ENCODE measurements around the gene TBC1D22A.

Gene TBC1D22A

DNA sequence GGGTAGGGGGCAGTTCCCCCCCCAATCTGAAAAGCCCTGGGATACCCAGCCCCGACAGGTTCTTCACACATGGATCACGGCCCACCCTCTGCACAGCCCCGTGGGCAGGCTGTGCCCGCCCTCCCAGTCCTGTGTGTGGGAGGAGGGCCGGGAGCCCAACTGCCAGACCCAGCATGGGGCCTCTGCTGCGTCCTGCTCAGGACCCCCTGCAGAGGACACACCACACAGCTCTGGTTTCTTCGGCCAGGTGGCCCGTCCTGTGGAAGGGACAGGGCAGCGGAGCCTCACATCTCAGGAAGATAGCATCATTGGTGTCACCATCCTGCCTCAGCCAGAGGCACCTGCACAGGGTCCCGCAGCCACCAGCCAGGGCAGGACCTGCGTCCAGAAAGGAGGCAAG, 396.0 kb downstream of the TBC1D22A start:
- CTCF ChIA-PET, result no interaction called here
- no peak for DNase-seq (ENCODE audit: extremely low spot score)
- POLR2A ChIA-PET, result no interaction called here
- TF ChIP-seq, protein P1, sequence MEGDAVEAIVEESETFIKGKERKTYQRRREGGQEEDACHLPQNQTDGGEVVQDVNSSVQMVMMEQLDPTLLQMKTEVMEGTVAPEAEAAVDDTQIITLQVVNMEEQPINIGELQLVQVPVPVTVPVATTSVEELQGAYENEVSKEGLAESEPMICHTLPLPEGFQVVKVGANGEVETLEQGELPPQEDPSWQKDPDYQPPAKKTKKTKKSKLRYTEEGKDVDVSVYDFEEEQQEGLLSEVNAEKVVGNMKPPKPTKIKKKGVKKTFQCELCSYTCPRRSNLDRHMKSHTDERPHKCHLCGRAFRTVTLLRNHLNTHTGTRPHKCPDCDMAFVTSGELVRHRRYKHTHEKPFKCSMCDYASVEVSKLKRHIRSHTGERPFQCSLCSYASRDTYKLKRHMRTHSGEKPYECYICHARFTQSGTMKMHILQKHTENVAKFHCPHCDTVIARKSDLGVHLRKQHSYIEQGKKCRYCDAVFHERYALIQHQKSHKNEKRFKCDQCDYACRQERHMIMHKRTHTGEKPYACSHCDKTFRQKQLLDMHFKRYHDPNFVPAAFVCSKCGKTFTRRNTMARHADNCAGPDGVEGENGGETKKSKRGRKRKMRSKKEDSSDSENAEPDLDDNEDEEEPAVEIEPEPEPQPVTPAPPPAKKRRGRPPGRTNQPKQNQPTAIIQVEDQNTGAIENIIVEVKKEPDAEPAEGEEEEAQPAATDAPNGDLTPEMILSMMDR (IDR thresholded peaks at IDR 0.05; ENCODE audit: control extremely low read depth, extremely low read depth, low read depth, missing control alignments), result no peak

DNA sequence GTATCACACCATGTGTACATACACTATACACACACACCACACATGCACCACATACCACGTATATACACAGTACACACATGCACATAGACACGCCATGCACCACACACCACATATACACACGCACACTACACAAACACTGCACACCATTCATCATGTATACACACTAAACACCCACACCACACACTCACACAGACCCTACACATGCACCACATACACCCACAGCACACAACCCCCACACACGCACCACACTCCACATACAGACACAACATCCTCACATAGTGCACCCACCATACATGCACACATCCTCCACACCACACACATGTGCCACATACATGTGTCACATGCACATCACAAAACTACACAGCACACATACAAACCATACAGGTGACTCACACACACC, 397.1 kb downstream of the TBC1D22A start:
- DNase-seq (ENCODE audit: extremely low spot score), result no peak
- CTCF ChIA-PET, result no interaction called here
- POLR2A ChIA-PET, result no interaction called here
- TF ChIP-seq, protein P1 (IDR thresholded peaks at IDR 0.05; ENCODE audit: control extremely low read depth, extremely low read depth, low read depth, missing control alignments), result no peak

DNA sequence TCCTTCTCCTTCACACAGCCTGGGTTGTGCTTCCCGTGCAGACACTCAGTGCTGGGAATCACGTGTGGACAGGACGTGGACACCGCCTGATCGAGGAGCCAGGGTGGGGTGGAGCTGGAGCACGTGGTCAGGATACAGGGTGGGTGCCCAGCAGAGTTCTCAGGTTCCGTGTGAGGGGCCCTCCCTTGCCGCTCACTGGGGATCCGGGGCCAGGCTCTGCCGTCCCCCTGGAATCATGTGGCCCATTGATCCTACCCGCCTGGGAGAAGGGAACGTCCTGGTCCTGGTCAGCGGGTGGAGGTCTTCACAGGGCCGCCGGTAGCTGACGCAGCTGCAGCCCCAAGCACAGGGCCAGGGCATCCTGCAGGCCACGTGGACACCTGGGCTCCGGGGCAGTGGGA, 397.7 kb downstream of the TBC1D22A start:
- POLR2A ChIA-PET, result no interaction called here
- no peak for DNase-seq (ENCODE audit: extremely low spot score)
- TF ChIP-seq, protein P1 (IDR thresholded peaks at IDR 0.05; ENCODE audit: control extremely low read depth, extremely low read depth, low read depth, missing control alignments), result no peak
- CTCF ChIA-PET, result no interaction called here

DNA sequence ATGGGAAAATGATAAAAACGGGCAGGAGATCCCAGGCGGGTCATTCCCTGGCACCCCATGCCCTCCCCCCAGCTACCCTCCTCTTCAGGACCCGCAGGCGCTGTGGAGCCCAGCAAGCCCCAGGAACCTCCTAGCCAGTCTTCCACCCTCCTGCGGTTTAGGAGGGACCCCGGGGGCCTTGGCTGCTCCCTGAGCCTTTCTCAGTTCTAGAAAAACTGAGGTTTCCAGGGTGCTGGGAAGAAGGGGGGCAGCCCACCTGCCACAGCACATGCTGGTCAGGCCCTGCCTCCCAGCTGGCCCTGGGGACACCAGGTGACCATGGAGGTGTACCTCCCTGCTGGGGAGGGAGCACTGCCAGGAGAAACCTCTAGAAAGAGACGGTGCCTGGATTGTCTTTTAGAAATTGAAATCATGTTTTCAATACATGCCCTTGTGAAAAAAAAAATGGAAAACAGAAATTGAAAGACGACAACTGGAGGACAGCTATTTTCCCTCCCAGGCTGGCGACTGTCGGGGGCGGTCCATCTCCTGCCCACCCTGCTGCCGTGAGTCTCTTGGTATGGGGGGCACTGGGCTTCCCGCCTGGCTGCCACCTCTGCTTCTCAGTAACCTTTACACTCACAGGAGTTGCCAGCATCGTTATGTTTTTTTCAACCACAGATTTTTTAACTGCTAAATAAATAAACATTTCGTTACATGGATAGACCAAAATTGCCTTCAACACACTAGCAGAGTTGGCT, 398.5 kb downstream of the TBC1D22A start:
- TF ChIP-seq, protein P1 (IDR thresholded peaks at IDR 0.05; ENCODE audit: control extremely low read depth, extremely low read depth, low read depth, missing control alignments), result no peak
- no peak for DNase-seq (ENCODE audit: extremely low spot score)
- POLR2A ChIA-PET, result no interaction called here
- CTCF ChIA-PET, result no interaction called here

DNA sequence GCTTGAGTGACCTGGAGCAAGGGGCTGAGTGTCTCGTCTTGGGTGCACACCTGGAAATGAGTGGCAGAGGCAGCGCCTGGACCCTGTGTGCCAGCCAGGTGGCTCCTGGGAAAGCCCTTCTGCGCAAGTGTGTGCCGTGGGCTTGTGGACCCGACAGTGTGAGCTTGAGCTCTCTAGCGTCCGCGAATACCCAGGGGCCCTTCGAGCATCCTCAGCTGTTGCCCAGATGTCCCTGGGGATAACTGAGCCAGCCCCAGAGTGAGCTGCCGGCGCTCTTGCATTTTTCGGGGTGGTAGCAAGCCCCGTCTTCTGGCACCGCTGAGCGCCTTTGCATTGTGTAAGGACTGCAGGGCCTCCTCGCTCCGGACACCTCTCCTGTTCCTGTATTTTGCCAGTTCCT, 399.2 kb downstream of the TBC1D22A start:
- ChIA-PET POLR2A (no interaction called here), CTCF (no interaction called here)
- DNase-seq (ENCODE audit: extremely low spot score), result no peak
- TF ChIP-seq, protein P1 (IDR thresholded peaks at IDR 0.05; ENCODE audit: control extremely low read depth, extremely low read depth, low read depth, missing control alignments), result no peak

DNA sequence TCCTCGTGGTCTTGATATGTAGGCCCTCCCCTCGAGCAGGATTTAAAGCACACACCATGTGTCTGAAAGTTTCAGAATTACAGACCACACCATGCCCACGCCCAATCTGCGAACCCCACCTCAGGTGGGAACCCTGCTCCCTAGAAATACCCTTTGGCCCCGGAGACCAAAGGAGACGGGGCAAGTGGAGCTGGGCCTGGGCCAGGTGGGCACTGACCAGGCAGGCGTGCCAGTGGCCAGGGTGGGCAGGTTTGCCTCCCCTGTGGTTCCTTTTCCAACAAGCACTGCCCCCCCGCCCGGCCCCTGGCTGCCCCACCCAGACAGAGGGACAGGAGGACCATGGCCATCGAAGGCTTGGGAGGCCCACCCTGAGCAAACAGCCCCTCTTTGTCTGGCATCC, 400.4 kb downstream of the TBC1D22A start:
- ChIA-PET POLR2A (no interaction called here), CTCF (no interaction called here)
- TF ChIP-seq, protein P1 (IDR thresholded peaks at IDR 0.05; ENCODE audit: control extremely low read depth, extremely low read depth, low read depth, missing control alignments), result no peak
- no peak for DNase-seq (ENCODE audit: extremely low spot score)
